Esophagus muscularis mucosa (tissue), 4 donors: ENCODE measurements around the gene TMEM114.

ENCODE experiments used
- EP300 ChIP-seq: sonication (generic); formaldehyde crosslinking; IDR thresholded peaks from one replicate; pipeline ENCODE4 v1.6.1; 2017; ENCODE audit warnings: antibody characterized with exemption
- POLR2A ChIP-seq: fragments of 450-650 bp; IDR thresholded peaks from one replicate; pipeline ENCODE4 v1.6.1; 2017; ENCODE audit warnings: antibody characterized with exemption, moderate library complexity, mild to moderate bottlenecking, low read depth
- TF ChIP-seq, protein P1 (sequence below), 3 experiments: fragments of 200-600 bp in 2 of 3; fragments of 450-650 bp in 1 of 3; sonication (generic) in 2 of 3; IDR thresholded peaks; one replicate each; pipeline ENCODE4 v1.5.1; 2017 to 2019; ENCODE audit warnings: antibody characterized with exemption in 3 of 3, mild to moderate bottlenecking in 2 of 3, moderate library complexity in 1 of 3

DNA sequence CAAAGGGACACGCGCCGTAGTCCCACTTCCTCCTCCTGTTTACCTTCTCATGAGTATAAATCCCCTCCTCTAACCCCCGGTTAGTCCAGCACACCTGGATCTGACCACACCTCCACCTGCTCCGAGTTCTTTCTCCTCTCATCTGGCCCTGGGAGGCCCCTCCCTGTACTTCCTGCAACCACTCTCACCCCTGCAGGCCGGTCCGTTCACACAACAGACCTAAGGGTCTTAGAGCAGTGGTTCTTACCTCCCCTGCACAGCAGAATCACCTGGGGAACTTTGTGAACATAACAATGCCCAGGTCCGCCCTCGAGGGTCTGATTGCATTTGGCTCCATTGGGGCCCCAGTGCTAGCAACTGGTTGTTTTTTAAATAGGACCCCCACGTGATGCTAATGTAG lies 24.8 kb downstream of the TMEM114 start:
- no peak for TF ChIP-seq POLR2A
- TF ChIP-seq, protein P1, sequence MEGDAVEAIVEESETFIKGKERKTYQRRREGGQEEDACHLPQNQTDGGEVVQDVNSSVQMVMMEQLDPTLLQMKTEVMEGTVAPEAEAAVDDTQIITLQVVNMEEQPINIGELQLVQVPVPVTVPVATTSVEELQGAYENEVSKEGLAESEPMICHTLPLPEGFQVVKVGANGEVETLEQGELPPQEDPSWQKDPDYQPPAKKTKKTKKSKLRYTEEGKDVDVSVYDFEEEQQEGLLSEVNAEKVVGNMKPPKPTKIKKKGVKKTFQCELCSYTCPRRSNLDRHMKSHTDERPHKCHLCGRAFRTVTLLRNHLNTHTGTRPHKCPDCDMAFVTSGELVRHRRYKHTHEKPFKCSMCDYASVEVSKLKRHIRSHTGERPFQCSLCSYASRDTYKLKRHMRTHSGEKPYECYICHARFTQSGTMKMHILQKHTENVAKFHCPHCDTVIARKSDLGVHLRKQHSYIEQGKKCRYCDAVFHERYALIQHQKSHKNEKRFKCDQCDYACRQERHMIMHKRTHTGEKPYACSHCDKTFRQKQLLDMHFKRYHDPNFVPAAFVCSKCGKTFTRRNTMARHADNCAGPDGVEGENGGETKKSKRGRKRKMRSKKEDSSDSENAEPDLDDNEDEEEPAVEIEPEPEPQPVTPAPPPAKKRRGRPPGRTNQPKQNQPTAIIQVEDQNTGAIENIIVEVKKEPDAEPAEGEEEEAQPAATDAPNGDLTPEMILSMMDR (IDR thresholded peaks at IDR 0.05): no peak
- TF ChIP-seq EP300: no peak
